Transverse colon (tissue), 4 donors: Measurements from ENCODE around the gene OAS1.

ENCODE experiments used
- EP300 ChIP-seq: sonication (generic); formaldehyde crosslinking; IDR thresholded peaks from one replicate; pipeline ENCODE4 v1.6.1; 2017; ENCODE audit warnings: antibody characterized with exemption, low read depth
- POLR2A ChIP-seq: fragments of 450-650 bp; IDR thresholded peaks from one replicate; pipeline ENCODE4 v1.6.1; 2016; ENCODE audit warnings: antibody characterized with exemption, mild to moderate bottlenecking, moderate library complexity
- POLR2AphosphoS5 ChIP-seq, 3 donors: sonication (generic); formaldehyde crosslinking; IDR thresholded peaks; one replicate each; pipeline ENCODE4 v1.6.1; 2016; ENCODE audit warnings: antibody characterized with exemption in 3 of 3
- TF ChIP-seq, protein P1 (sequence below), 5 experiments: fragments of 200-600 bp in 3 of 5; fragments of 450-650 bp in 2 of 5; sonication (generic) in 3 of 5; IDR thresholded peaks; 1 replicate in 2 of 5; 2 replicates in 3 of 5; pipeline ENCODE4 v1.5.1; 2016 to 2017; ENCODE audit warnings: antibody characterized with exemption in 5 of 5, inconsistent platforms in 3 of 5, mild to moderate bottlenecking in 2 of 5, moderate library complexity in 1 of 5

DNA sequence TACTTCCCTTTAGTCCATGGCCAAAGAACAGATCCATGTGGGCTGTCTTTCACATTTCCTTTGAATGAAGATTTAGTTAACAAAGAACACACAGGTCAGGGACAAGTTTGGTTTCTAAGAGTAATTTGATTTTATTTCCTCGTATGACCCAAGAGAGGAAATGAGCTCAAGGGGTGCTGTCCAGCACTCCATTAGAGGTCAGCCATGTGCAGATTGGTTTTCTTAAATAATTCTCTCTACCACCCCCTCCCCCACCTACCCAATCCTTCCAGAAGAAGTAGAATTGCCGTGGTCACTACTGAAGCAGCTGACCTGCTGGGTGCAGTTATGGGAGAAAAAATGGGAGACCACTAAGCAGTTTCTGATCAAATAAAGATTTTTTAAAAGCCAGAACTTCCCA lies 13.9 kb upstream of the OAS1 start:
- TF ChIP-seq POLR2AphosphoS5 (IDR thresholded peaks at IDR 0.05): no peak
- TF ChIP-seq, protein P1, sequence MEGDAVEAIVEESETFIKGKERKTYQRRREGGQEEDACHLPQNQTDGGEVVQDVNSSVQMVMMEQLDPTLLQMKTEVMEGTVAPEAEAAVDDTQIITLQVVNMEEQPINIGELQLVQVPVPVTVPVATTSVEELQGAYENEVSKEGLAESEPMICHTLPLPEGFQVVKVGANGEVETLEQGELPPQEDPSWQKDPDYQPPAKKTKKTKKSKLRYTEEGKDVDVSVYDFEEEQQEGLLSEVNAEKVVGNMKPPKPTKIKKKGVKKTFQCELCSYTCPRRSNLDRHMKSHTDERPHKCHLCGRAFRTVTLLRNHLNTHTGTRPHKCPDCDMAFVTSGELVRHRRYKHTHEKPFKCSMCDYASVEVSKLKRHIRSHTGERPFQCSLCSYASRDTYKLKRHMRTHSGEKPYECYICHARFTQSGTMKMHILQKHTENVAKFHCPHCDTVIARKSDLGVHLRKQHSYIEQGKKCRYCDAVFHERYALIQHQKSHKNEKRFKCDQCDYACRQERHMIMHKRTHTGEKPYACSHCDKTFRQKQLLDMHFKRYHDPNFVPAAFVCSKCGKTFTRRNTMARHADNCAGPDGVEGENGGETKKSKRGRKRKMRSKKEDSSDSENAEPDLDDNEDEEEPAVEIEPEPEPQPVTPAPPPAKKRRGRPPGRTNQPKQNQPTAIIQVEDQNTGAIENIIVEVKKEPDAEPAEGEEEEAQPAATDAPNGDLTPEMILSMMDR (IDR thresholded peaks at IDR 0.05): no peak
- no peak for TF ChIP-seq EP300
- TF ChIP-seq POLR2A: no peak
